Nucleus accumbens (tissue), 56 donors: ENCODE measurements around the gene CFAP57.
A peak's percentile ranks its signal among the peaks of the same experiment; 100 is the strongest.

Experiments
- DNase-seq, 56 donors: peaks; one replicate each; lab custom pipeline; 2025; lab: John Stamatoyannopoulos, UW

Gene CFAP57

GRCh38 chr1:43251024-43251423 lies 78.9 kb downstream of the CFAP57 start:
- DNase-seq, result no peak

GRCh38 chr1:43252225-43252624 lies 80.1 kb downstream of the CFAP57 start:
- DNase-seq, result no peak

GRCh38 chr1:43253173-43253572 lies 81.0 kb downstream of the CFAP57 start:
- DNase-seq, result no peak

GRCh38 chr1:43253876-43254275 lies 81.7 kb downstream of the CFAP57 start:
- DNase-seq, result no peak

GRCh38 chr1:43255438-43256210 lies 83.5 kb downstream of the CFAP57 start:
- peak in 1 of 56 donors; percentile 10 for DNase-seq

- no peak for DNase-seq
Observed at GRCh38 chr1:43256675-43257570, 84.8 kb downstream of the CFAP57 start.

- no peak for DNase-seq
Observed at GRCh38 chr1:43258370-43258769, 86.2 kb downstream of the CFAP57 start.

GRCh38 chr1:43265431-43265830 lies 93.3 kb downstream of the CFAP57 start:
- no peak for DNase-seq

GRCh38 chr1:43266881-43267280 lies 94.8 kb downstream of the CFAP57 start:
- no peak for DNase-seq

- no peak for DNase-seq
Observed at GRCh38 chr1:43267291-43267805, 95.2 kb downstream of the CFAP57 start.

- DNase-seq, result no peak
Observed at GRCh38 chr1:43267818-43268425, 95.8 kb downstream of the CFAP57 start.

- DNase-seq, result no peak
Observed at GRCh38 chr1:43269627-43270375, 97.7 kb downstream of the CFAP57 start, which contains the start of gene TMEM125. TSS of gene TMEM125 (plus strand) at chr1:43269983. CDS start at chr1:43272723, 2,740 bp downstream.

GRCh38 chr1:43270421-43271095 lies 98.4 kb downstream of the CFAP57 start:
- peak in 1 of 56 donors; percentile 22 for DNase-seq

GRCh38 chr1:43271186-43272118 lies 99.3 kb downstream of the CFAP57 start:
- peak in 2 of 56 donors; percentile 45 to 54 for DNase-seq

- peak in 49 of 56 donors; percentile 20 to 84 (median 63) for DNase-seq
Observed at GRCh38 chr1:43272161-43272560, 100.0 kb downstream of the CFAP57 start.

- no peak for DNase-seq
Observed at GRCh38 chr1:43272576-43273571, 100.7 kb downstream of the CFAP57 start.

GRCh38 chr1:43273708-43274107 lies 101.6 kb downstream of the CFAP57 start:
- DNase-seq, result no peak
